Measurements from ENCODE around the gene FOXA2.
"Not testable (repeated sequence)": the region's sequence is repeated elsewhere in the genome, so short reads cannot be mapped to it uniquely, and the experiment has no call there.

The FOXA2 gene

DNA sequence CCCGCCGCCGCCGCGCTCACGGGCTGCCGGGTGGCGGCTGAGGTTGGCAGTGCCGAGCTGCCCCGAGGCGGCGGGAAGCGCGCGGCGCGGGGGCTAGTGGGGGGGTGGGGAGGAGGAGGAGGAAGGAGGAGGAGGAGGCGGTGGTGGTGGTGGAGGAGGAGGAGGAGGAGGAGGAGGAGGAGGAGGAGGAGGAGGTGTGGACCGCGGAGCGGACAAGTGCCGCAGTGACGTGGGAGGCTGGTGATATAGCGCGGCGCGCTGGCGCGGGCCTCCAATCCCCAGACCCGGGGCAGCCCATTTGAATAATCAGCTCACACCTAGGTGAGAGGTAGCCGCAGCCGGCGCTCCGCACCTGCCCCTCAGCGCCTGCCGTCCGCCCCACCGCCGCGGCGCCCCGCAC, at the start of gene FOXA2:
TSS of gene FOXA2 (minus strand) at position 51 of the 400 bp plus-strand sequence. CDS start 294 bp downstream, outside the sequence.
- DNase-seq: no peak

DNA sequence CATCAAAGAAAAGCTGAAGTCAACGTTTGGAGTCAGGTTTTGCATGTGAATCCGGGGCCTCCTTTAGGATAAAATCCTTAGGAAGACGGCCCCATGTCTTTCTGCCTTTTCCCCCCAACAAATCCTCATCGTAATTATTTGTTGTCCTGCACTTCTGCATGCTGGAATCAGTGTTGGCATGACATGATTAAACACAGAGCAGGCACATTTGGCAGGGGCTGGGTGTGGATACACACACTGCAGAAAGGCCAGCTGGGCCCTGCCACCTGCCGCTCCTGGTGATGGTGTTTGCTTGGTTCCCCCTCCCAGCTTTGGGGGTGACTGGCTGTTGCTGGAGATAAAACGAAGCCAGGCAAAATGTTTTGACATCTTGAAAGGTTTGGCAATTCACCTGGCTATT, 46.3 kb upstream of the FOXA2 start:
- DNase-seq: no peak

DNA sequence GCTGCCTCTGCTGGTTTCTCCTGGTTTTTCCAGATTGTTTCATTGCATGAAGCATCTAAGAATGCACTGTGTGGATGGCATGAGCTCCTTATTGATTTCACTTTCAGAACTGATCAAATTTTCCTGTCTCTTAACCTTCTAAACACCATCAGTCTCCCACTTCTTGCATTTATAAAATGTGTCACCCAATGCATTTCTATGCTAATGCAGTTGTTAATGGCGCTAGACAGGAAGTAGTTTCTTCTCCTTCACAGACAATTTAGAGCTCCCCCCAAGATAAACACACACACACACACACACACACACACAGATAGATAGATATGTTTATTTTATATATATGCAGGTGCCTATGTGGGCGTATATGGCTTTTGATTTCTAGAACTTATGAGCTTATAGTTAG, 45.6 kb upstream of the FOXA2 start:
- DNase-seq: no peak

DNA sequence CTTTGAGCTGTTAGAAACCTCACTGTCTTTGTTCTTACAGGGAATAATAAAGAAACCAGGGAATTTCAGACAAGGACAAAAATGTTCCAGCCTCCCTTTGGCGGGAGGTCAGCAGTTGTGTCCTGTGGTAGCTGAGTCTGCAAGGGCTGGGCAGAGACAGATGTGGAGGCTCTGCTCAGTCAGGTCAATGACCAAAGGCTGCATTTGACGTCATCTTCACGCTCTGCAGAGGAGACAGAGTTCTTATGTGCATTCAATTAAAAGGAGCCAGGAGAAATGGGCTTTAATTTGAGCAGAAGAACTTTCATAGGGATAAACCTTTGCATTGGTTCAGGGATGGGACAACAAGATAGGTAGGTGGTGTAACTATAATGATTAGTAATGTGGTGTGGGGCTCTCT, 45.1 kb upstream of the FOXA2 start:
- DNase-seq: no peak

DNA sequence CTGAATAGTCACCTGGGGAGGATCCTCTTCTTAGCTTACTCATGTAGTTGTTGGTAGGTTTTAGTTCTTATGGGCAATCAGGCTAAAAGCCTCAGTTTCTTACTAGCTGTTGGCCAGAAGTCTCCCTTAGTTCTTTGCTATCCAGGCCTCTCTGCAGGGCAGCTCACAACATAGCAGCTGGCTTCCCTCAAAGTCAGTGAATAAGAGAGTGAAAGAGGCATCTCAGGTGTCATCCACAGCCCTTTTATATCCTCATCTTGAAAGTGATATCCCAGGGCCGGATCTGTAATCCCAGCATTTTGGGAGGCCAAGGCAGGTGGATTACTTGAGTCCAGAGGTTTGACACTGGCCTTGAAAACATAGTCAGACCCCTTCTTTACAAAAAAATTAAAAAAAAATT, 42.1 kb upstream of the FOXA2 start:
- no peak for DNase-seq

DNA sequence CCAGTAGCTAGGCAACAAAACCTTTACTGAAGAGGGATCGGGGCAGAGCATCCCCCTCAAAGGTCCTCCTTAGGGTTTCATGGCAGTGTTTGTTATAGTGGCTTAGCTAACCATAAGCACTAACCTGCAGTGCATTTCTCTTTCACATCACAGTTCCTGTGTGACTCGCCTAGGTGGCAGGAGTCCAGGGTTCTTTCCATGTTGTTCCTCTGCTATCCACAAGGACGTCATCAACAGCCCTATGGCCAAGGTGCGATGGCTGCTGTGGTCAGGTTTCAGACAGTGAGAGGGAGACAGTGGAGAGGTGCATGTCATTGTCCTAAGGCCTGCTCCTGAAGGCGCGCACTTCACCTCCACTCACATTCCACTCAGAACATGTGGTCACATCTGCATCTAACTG, 38.8 kb upstream of the FOXA2 start:
- DNase-seq: no peak

DNA sequence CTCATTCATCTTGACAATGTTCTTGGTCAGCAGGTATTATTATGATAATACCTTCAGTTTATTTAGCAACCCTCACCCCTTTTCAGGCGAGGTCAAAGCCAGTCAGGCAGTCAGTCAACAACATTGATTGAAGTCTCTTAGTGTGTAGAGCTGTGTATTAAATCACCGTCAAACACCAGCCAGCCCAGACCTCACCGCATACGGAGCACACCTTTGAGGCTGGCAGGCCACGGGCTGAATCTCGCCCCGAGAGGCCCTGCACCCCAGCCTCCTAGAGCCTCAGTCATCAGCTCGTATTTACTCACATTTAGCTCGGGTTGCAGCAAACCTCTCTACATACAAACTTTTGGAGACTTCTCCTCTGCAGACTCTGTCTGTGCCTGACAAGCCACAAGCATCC, 36.0 kb upstream of the FOXA2 start:
- no peak for DNase-seq

DNA sequence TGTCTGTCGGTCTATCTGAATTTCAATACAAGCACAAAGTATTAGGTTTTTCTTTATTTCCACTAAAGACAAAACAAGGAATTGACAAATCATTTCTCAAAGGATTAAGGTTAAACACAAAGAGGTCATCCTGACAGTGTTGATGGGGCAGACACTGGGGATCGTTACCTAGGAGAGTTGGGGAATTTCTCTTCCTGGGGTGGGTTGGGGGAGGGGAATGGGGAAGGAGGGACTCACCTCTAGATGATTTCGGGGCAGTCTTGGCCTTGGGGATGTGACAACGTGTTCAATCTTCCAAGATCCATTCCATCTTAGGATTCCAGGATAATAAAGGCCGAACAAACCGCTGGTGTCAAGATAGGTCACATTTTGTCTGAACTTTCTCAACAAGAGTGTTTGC, 35.4 kb upstream of the FOXA2 start:
- DNase-seq: no peak

DNA sequence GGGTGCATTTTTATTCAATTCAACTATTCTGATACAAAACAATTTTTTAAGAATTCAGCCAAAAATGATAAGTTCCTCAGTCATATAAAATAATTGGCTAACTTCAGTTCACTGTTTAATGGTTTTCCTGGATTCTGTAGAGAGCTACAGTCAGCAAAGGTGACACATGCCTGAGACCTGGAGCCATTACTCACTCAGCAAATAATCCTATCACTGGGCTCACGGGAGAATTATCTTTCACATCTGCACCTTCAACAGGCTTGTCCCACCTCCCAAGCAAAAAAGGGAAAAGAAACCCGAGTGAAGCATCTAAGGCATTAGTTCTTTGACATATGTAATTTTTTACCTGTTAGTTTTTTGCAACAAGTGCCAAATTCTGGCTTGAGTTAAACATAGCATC, 34.9 kb upstream of the FOXA2 start:
- no peak for DNase-seq

DNA sequence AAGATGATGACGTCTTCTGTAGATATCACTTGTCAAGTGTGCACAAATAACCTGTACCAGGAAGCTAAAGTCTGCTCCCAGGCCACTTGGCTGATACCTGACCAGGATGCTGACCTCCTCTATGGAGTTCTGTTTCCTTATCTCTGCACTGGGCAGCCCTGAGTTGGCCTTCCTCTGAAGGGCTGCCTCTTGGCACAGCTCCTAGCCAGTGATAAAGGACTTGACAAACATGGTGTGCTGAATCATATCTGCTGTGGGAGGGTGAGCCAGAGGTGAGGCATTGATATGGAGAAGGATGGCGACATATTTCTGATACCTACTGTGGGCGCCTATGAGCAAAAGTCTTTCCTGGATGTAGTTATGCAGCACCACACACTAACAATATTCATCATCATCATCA, 32.8 kb upstream of the FOXA2 start:
- no peak for DNase-seq

DNA sequence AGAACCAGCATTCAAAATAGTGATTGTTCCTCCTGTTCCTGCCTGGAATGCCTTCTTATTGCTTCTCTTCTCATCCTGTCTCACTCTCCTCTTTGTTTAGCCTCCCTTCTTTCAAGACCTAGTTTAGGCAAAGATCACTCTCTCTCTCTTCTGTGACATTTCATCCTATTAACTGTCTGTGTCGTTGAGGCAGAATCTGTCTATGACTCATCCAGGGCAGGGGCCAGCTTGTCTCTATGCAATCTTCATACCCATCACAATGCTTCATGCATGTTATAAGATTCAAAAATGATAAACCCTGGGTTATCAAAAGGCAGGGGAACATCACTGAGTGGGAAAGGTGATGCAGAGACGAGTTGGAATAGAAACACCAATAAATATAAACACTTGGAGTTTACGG, 32.2 kb upstream of the FOXA2 start:
- no peak for DNase-seq

DNA sequence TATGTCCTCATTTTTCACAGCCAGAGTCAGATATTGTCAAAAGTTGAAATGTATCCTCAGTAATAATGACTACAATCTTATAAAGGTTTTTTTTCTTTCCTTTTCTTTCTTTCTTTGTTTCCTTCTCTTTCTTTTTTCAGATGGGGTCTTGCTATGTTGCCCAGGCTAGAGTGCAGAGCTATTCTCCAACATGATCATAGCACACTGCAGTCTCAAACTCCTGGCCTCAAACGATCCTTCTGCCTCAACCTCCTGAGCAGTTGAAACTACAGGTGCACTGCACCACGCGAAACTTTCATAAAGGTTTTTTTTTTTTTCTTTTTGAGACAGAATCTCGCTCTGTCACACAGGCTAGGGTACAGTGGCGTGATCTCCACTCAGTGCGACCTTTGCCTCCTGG, 31.1 kb upstream of the FOXA2 start:
- DNase-seq: no peak

DNA sequence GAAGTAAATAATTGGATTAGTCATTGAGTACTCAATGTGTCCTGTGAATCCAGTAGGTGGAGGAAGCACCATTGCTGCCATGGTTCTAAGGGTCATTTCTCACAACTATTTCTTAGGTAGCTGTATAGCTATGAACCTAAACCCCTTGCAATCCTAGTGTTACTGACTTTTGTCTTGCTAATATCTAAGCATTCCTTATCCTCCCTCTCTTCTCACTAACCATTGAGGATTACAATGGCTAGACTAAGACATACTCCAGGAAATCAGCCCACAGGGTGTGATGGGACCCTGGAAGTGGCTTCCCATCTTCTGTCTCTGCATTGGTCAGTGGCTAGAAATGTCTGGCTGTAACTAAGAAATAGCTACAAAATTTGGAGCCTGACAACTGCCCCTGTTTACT, 27.3 kb upstream of the FOXA2 start:
- DNase-seq: no peak

DNA sequence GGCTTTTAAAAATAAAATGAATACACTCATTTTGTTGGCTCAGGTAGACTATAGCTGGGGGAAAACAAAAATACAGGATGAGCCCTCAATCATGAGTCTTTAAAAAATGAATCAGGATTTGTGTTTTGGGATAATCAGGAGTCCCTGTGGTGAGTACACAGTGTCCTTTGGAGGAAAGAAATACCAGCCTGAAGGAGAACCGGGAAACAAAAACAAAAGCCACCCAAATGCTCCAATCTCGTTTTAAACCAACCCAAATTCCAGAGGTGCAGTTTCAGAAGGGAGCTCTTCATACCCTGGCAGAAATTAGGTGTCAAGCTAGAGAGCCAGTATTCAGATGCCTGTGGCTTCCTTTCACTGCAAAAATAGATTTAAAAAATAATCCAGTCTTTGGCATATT, 23.3 kb upstream of the FOXA2 start:
- DNase-seq: no peak

DNA sequence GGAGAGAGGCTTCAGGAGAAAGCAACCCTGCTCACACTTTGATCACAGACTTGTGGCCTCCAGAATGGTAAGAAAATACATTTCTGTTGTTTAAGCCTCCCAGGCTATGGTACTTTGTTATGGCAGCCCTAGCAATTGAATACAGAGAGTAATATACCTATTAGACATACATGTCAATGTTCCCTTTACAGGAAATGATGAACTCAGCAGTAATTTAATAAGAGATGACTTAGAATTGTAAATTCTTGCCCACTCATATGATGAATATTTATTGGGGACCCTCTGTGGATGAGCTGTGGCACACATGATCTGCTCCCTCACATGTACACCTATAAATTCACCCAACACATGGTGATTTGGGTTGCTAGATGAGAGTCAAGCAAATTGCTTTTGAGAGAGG, 20.4 kb upstream of the FOXA2 start:
- DNase-seq: no peak

DNA sequence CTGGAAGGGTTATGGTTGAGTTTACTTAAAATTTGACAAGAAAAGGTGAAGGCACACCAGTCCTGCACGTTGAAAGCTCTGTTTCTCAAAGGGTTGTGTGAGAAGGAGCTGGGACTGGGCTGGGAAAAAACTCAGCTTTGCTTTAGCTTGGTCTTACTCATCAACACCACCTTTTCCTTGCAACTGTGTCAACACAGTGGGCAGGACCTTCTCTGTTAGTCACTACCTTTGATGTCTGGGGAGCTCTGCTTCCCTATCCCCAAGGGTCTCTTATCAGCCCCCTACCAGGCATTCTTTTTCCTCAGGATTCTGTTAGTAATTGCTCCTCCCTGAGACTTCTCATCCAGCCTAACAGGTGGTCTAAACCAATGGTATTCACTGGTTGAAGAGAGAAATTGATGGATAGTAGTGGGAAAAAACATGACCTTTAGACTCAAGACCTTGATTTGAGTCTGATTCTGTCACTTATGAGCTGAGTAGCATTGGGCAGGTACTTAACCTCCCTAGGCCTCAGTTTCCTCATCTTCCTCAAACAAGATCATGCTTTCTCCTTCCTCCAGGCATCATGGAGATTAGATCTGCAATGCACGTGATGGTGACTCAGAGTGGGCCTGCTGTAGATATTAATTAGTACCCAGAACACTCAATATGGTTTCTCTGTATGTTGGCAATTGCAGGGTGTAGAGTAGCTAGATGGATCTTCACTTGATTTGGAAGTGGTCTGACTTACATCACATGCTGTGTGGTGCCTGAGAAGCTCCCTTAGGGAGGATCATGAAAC, 17.2 kb upstream of the FOXA2 start:
- DNase-seq: no peak

DNA sequence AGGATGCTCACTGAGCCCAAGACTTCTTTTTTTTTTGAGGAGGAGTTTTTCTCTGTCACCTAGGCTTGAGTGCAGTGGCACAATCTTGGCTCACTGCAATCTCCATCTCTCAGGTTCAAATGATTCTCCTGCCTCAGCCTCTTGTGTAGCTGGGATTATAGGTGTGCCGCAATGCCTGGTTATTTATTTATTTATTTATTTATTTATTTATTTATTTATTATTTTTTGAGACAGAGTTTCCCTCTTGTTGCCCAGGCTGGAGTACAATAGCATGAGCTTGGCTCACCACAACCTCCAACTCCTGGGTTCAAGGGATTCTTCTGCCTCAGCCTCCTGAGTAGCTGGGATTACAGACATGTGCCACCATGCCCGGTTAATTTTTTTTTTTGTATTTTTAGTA, 14.9 kb upstream of the FOXA2 start:
- not testable (repeated sequence) for DNase-seq

DNA sequence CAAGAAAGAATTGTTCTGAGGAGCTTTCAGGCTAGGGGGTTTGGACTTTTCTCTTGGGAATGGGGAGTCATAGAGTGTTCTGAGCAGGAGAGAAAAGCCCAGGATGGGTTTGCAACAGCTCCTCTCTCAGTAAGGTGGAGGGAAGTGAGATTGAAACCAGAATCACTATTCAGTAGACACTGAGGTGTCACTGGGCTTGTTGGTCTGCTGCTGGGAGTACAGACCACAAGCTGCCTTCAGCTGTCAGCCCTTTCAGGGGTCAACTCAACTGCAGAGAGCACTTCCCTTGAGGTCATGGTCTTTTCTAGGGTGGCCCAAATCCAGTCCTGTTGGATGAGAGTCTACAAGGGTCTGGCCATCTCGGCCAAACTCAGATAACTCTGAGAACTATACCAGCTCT, 12.9 kb upstream of the FOXA2 start:
- DNase-seq: no peak

DNA sequence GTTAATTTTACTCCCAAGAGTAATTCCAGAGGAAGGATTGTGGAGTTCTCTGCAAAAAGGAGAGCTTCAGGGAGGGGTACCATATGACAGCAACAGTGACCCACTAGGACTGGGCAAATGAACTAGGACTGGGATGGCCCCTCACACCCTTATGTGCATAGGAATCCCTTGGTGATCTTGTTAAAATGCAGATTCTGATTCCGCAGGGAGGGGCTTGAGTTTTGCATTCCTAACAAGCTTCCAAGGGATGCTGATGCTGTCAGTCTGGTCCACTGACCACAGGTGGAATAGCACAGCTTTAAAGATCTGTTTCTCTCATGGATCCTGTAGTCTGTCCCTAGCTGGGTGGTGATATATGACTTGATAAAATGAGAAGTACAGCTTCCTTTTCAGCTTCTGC, 6.3 kb upstream of the FOXA2 start:
- no peak for DNase-seq

DNA sequence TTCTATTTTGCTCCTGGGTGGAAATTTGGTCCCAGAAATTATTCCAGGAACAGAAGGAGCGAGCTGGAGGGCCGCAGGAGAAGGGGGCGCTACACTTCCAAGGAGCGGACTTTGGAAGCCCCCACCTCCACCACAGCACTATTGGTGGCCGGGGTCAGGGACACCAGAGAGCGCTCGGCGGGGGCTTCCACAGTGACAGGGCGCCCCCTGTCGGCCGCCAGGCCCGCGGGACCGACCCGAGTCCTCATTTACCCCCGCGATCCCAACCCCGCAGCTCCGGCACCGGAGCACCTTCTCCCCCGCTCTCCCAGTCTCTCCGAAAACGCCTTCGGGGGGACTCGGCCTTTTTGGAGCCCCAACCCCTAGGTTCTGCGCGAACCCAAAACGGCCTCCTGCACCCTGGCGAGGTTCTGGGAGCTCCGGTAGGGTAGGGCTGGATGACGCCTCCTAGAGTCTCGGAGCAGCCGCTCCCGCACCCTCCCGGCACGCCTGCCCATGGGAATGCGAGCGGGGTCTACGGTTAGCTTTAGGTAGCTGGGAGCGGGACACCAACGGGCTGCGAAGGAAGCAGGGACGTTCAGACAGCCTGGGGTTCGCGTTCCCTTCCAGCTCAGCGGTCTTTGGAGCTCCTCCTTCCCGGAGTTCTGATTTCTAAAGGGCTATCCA, 2.4 kb upstream of the FOXA2 start:
- no peak for DNase-seq

DNA sequence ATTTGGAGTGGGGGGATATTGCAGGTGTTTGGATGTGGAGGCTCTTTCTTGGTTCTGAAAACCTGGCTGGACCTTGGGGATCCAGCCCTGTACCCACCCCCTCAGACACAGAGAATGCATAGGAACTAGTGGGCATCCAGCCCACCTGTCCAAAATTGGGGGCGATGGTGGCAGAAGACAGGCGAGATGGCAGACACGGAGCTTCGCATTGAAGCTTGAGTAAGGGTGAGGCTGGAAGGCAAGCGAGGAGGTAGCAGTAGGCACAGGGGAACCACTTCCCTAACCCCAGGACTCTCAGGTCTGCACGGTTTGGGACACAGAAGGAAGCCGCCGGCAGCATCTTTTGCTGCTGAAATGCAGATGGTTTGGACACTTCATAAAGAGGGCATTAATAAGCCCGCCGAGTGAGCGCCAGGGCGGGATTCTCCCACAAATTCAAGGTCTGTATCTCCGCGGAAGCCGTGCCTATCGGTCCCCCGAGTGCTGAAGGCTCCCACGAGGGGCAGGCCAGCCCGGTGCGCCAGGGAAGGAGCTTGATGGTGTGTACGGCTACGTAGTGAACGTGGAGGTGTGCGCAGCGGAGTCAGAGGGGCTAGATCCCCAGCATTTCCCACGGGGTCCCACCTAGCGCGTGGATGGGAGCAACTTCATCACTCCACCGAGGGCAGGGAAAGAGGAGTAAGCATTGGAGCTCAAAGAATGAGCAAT, 1.6 kb upstream of the FOXA2 start:
- DNase-seq: no peak

DNA sequence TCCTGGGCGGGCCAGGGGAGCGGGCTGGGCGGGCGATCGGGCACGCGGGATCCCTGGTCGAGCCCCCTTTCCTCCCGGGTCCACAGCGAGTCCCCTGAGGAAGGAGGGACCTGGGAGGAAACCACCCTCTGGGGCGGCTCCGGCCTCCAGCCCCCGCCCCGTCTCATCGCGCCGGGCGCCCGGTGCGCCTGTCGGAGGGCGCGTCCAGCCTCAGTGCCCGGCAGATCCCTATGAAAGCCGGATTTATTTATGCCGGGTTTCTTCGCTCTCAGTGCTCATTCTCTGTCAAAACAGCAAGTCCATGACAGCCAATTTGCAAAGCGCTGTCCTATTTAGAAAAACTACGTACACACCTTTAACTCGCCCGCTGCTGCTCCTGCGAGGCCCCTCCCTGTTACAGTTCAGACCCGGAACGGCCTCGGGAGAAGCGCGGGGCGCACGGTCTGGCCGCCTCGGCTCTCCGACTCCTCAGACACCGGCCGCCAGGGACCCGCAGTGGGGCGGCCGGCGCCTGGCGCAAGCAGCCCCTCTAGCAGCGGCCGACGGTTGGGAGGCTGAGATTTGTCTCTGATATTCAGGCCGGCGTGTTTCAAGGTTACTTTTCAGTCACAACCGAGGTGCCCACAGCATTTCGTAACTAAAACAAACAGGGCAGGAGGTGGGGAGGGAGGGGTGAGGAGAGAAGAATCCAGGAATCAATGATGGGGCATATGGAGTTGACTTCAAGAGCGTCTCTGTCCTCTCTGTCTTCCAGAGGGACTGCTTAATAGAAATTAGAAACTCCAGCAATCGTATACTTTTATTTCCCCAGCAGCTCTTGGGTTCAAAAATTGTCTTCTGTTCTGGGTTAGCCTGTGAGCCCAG, 782 bp upstream of the FOXA2 start:
- DNase-seq: no peak

Data from NCI-H1417 treated with DMSO at 0.1 percent for 48 hours (cell line).